NT2/D1 (cell line): ENCODE results near the gene TACR1.
"Not testable (repeated sequence)": the region's sequence is repeated elsewhere in the genome, so short reads cannot be mapped to it uniquely, and the experiment has no call there.

ENCODE experiments used
- DNase-seq: peaks from one replicate; pipeline ENCODE4 v3.0.0-alpha.2; 2011; ENCODE audit warnings: low read depth, low spot score
- H3K27me3 ChIP-seq: 2 replicates; pipeline ENCODE4 v1.6.0; 2011; ENCODE audit warnings: mild to moderate bottlenecking; ENCODE audit not compliant: insufficient read length, insufficient read depth
- H3K36me3 ChIP-seq: 2 replicates; pipeline ENCODE4 v1.6.1; 2011; ENCODE audit warnings: mild to moderate bottlenecking, low read length, mixed read lengths; ENCODE audit not compliant: insufficient read depth, insufficient read length
- H3K4me1 ChIP-seq: 2 replicates; pipeline ENCODE4 v1.5.1; 2011; ENCODE audit not compliant: insufficient read depth, insufficient read length
- H3K4me3 ChIP-seq: 2 replicates; pipeline ENCODE4 v1.5.1; 2011; ENCODE audit warnings: low read depth; ENCODE audit not compliant: insufficient read length
- H3K9ac ChIP-seq: 2 replicates; pipeline ENCODE4 v1.6.0; 2011; ENCODE audit warnings: low read depth; ENCODE audit not compliant: insufficient read length
- H3K9me3 ChIP-seq: 2 replicates; pipeline ENCODE4 v1.5.1; 2011; ENCODE audit warnings: mild to moderate bottlenecking, low read length; ENCODE audit not compliant: insufficient read depth
- SUZ12 ChIP-seq: IDR thresholded peaks from 2 replicates; pipeline ENCODE4 v1.6.1; 2011; ENCODE audit not compliant: insufficient read length, insufficient read depth; ENCODE audit errors: extremely low read depth
- YY1 ChIP-seq: IDR thresholded peaks from 2 replicates; pipeline ENCODE4 v1.6.1; 2011; ENCODE audit not compliant: insufficient read length, insufficient read depth
- ZNF274 ChIP-seq: IDR thresholded peaks from 2 replicates; pipeline ENCODE4 v1.6.1; 2011; ENCODE audit warnings: mild to moderate bottlenecking, low read depth, low read length

The TACR1 gene

GRCh38 chr2:75199428-75200011, at the start of gene TACR1:
TACR1 (minus strand) TSS chr2:75199520; CDS start chr2:75198934, 586 bp downstream.
- peak within 1 kb of the TSS; percentile 53 for H3K4me3 ChIP-seq
- peaks cover 2% of the 10 kb centered on the region for H3K4me1 ChIP-seq
- peak within 1 kb of the TSS; percentile 61 for H3K9ac ChIP-seq
- DNase-seq, result no peak
- TF ChIP-seq SUZ12 (no peak), YY1 (no peak), ZNF274 (no peak)
- H3K36me3 ChIP-seq, result no peaks in the 10 kb centered on the region
- H3K9me3 ChIP-seq, result no peaks in the 10 kb centered on the region
- H3K27me3 ChIP-seq, result peaks cover 64% of the 10 kb centered on the region

GRCh38 chr2:75248581-75248980, 49.3 kb upstream of the TACR1 start:
- not testable (repeated sequence) for DNase-seq, H3K27me3 ChIP-seq, H3K4me1 ChIP-seq, H3K36me3 ChIP-seq, H3K4me3 ChIP-seq, H3K9ac ChIP-seq
- peaks cover 20% of the 10 kb centered on the region; the same call in 1 of the 2 replicates for H3K9me3 ChIP-seq

- Histone ChIP-seq H3K9me3 (peaks cover 40% of the 10 kb centered on the region; the same call in 1 of the 2 replicates), H3K27me3 (no peaks in the 10 kb centered on the region)
These were observed 47.3 kb upstream of the TACR1 start for GRCh38 chr2:75246441-75247167.

GRCh38 chr2:75243219-75243618, 43.9 kb upstream of the TACR1 start:
- Histone ChIP-seq H3K36me3 (no peaks in the 10 kb centered on the region), H3K9me3 (peaks cover 38% of the 10 kb centered on the region; the same call in 1 of the 2 replicates), H3K27me3 (no peaks in the 10 kb centered on the region), H3K4me1 (no peaks in the 10 kb centered on the region), H3K4me3 (no peak overlapping the region), H3K9ac (no peak overlapping the region)
- no peak for TF ChIP-seq YY1
- no peak for DNase-seq

More at GRCh38 chr2:75246441-75247167, 47.3 kb upstream of the TACR1 start:
- Histone ChIP-seq H3K36me3 (no peaks in the 10 kb centered on the region), H3K4me1 (no peaks in the 10 kb centered on the region), H3K4me3 (no peak overlapping the region), H3K9ac (no peak overlapping the region)
- no peak for DNase-seq
- TF ChIP-seq YY1 (no peak), ZNF274 (no peak), SUZ12 (no peak)

- Histone ChIP-seq H3K27me3 (no peaks in the 10 kb centered on the region), H3K9ac (no peak overlapping the region), H3K36me3 (no peaks in the 10 kb centered on the region), H3K9me3 (peaks cover 38% of the 10 kb centered on the region; the same call in 1 of the 2 replicates), H3K4me1 (no peaks in the 10 kb centered on the region), H3K4me3 (no peak overlapping the region)
- DNase-seq, result no peak
- no peak for TF ChIP-seq YY1
- no peak for TF ChIP-seq SUZ12
- no peak for TF ChIP-seq ZNF274
These were observed 42.4 kb upstream of the TACR1 start for GRCh38 chr2:75241696-75242095.

- Histone ChIP-seq H3K4me1 (no peaks in the 10 kb centered on the region), H3K4me3 (no peak overlapping the region), H3K9me3 (peaks cover 27% of the 10 kb centered on the region; the same call in 1 of the 2 replicates), H3K36me3 (no peaks in the 10 kb centered on the region), H3K27me3 (no peaks in the 10 kb centered on the region), H3K9ac (no peak overlapping the region)
- TF ChIP-seq YY1 (no peak), ZNF274 (no peak)
- no peak for DNase-seq
These were observed 39.5 kb upstream of the TACR1 start for GRCh38 chr2:75238670-75239330.

- no peak for DNase-seq
- H3K36me3 ChIP-seq, result no peaks in the 10 kb centered on the region
- no peaks in the 10 kb centered on the region for H3K27me3 ChIP-seq
- peaks cover 12% of the 10 kb centered on the region; the same call in 1 of the 2 replicates for H3K9me3 ChIP-seq
- H3K9ac ChIP-seq, result no peak overlapping the region
- H3K4me1 ChIP-seq, result no peaks in the 10 kb centered on the region
- TF ChIP-seq ZNF274, result no peak
- no peak for TF ChIP-seq YY1
- no peak for TF ChIP-seq SUZ12
- no peak overlapping the region for H3K4me3 ChIP-seq
These were observed 38.0 kb upstream of the TACR1 start for GRCh38 chr2:75237296-75237695.
